T-helper 2 cell (primary cell): ENCODE measurements around the gene MAMDC2.
A peak's percentile ranks its signal among the peaks of the same experiment; 100 is the strongest.
"Not testable (repeated sequence)": the region's sequence is repeated elsewhere in the genome, so short reads cannot be mapped to it uniquely, and the experiment has no call there.

ENCODE experiments used
- DNase-seq, 5 experiments: peaks; one replicate each; pipeline versions ENCODE4 v3.0.0 to v3.0.0-alpha.2; 2012 to 2022

The MAMDC2 gene

DNA sequence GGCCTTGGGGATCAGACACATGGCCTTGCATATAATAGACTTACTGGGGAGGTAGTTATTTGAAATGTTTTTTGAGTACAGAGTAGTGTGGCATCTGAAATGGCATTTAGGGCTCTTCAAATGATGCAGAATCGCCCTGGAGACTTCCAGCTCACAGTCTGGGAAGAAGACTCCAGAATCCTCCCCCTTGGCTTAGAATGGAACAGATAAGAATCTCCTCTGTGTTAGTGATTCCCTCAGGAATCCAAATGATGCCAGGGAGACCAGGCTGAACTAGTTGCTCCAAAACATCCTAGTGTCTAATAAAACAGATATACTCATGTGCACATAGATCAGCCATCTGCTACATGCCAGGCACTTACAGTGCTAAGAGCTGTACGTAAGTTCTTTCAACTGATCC is 176.6 kb downstream of the MAMDC2 start:
- no peak for DNase-seq

DNA sequence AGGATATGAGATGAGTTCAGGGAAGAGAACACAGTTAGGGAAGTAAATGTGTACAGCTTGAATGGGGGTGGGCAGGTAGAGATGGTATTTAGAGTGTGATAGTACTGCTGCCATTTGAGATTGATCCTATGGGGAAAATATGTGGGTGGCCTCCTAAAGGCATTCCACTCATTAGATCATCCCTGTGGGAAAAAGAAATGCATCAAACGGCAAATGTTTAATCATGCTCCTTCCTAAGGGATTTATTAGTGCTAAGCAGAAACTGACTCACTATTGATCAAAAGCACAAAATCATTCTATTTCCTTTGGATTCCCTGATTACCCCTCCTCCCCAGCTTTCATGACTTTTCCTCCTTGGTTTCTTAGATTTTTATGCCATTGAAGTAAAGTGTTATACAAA is 178.7 kb downstream of the MAMDC2 start:
- no peak for DNase-seq

DNA sequence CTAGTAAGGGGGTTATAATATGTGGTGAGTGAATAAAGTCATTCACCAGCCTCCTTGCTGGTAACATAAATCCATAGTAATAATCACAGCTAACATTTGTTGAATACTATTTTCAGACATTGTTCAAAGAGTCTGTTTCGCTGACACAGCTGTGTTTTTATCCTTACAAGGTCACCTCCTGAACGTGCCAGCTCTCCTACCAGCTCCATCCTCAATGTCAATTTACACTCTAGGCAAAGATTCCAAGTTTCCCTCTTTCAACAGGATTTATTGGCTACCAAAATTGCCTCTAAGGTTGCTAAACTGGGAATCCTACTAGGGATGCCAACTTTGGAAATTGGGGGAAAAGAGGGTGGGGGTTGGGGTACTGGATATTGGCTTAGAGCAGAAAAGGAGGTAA is 184.5 kb downstream of the MAMDC2 start:
- DNase-seq = no peak

DNA sequence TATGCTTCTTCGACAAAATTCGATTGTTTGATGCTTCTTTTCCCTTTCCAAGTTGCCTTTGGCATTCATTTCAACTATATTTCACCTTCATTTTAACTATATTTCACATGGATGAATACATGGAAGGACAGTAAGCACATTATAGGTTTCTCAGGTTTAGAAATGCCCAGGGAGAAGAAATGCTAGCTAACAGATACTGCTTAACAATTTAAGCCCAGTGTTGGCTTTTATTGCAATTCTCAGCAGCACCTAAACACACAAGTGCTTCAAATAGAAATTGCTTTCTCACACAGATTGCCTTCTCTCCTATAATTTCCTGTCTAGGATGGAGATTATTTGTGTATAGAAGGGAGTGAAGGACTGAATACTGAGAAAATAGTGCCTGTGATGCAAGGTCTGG is 185.0 kb downstream of the MAMDC2 start:
- no peak for DNase-seq

DNA sequence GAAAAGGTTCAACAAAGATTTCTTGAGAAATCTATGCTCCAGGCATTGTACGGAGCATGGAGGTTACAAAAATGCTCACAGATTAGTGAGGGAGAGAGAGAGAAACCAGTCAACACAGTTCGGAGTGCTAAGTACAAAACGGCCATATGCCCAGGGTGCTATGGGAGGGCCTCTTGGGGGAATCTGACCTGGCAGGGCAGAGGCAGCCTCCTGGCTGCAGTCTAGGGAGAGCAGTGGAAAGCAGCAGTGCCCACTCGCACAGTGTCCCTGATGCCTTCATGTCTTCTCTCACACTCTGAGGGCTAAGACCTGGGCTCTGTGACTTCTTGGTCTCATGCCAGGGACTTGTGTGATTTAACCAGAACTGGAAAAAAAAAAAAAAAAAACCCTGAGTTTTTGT is 185.4 kb downstream of the MAMDC2 start:
- DNase-seq = no peak

- DNase-seq = no peak
Observed at GRCh38 chr9:70229579-70229978, 185.9 kb downstream of the MAMDC2 start.

DNA sequence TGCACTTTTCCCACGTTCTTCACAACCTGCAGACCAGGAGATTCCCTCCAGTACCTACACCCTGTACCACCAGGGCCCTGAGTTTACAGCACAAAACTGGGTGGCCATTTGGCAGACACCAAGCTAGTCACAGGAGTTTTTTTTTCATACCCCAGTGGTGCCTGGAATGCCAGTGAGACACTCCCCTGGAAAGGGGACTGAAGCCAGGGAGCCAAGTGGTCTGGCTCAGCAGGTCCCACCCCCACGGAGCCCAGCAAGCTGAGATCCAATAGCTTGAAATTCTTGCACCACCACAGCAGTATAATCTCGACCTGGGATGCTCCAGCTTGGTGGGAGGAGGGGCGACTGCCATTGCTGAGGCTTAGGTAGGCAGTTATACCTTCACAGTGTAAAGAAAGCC is 188.8 kb downstream of the MAMDC2 start:
- no peak for DNase-seq

DNA sequence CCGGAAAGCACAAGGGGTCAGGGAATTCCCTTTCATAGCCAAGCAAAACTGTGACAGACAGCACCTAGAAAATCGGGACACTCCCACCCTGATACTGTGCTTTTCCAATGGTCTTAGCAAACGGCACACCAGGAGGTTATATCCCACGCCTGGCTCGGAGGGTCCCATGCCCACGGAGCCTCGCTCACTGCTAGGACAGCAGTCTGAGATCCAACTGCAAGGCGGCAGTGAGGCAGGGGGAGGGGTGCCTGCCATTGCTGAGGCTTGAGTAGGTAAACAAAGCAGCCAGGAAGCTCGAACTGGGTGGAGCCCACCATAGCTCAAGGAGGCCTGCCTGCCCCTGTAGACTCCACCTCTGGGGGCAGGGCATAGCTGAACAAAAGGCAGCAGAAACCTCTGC is 190.6 kb downstream of the MAMDC2 start:
- not testable (repeated sequence) for DNase-seq

- DNase-seq = not testable (repeated sequence)
Observed at GRCh38 chr9:70245952-70246351, 202.3 kb downstream of the MAMDC2 start.

GRCh38 chr9:70250221-70250620 is 206.6 kb downstream of the MAMDC2 start:
- no peak for DNase-seq

DNA sequence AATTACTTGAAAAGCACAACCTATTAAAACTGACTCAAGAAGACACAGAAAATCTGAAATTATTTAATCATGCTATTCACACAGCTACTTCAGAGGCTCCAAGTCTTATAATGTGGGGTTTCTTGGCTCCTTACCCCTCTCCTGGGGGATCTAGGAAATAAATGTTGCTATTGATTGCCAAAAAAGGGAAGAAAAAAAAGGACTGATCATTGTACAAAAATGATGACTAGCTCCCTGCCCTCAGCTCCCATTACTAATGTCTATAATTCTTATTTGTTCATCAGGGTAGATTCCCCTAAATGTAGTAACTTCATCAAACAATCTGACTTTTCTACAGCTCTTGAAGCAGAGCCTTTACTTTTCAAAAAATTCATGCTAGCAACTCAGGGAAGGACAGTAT is 211.8 kb downstream of the MAMDC2 start:
- DNase-seq = no peak

DNA sequence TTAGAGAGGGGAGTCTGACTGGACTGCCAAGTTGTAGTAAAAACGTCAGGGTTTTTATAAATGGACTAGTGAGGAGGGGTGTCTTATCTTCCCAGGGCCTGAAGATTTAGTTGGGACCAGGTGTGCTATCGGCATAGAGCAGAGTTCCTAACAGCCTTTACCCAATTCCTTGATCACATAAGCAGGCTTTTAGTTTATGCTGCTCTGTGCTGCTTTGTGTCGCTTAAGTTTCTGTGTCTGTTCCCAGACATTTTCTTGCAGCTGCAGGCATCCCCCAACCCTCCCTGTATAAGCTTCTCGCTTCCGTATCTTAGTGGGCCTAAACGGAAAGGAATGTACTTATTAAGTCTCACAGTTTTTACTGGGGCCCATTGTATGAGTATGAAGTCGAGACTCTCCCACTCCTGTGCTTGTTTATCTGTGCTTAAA is 212.5 kb downstream of the MAMDC2 start:
- DNase-seq = no peak

- no peak for DNase-seq
Observed at GRCh38 chr9:70257502-70257901, 213.9 kb downstream of the MAMDC2 start.

DNA sequence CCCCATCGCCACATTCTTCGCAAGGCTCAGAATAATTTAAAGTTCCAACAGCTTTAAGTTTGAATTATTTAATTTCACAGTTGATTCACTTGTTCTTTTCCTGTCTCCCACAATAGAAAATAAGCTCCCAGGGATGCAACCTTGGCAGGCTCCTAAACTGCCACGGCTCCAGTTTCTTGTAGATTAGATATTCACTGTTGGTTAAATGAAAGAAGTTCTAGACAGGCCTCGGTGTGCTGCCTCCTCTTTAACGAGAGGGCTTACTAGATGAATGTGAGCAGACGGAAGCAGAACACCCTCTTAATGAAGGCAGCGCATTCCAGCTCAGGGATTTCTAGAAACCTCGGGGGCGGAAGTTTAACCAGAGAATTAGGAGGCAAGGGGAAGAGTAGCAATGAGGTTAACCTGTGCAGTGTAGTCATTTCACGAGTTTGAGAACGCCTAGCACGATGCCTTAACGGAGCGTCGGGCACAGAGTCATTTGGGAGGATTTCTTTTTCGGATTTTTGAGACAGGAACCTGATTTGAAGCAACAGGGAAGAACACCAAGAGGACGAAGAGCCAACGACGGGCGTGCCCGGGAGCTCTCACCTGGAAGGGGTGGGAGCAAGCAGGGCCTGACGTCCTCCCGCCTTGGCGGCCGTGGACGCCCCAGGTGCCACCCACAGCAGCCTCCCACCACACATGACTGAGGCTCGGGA is 214.5 kb downstream of the MAMDC2 start:
- DNase-seq = peak in 1 of 5 experiments; percentile 79

DNA sequence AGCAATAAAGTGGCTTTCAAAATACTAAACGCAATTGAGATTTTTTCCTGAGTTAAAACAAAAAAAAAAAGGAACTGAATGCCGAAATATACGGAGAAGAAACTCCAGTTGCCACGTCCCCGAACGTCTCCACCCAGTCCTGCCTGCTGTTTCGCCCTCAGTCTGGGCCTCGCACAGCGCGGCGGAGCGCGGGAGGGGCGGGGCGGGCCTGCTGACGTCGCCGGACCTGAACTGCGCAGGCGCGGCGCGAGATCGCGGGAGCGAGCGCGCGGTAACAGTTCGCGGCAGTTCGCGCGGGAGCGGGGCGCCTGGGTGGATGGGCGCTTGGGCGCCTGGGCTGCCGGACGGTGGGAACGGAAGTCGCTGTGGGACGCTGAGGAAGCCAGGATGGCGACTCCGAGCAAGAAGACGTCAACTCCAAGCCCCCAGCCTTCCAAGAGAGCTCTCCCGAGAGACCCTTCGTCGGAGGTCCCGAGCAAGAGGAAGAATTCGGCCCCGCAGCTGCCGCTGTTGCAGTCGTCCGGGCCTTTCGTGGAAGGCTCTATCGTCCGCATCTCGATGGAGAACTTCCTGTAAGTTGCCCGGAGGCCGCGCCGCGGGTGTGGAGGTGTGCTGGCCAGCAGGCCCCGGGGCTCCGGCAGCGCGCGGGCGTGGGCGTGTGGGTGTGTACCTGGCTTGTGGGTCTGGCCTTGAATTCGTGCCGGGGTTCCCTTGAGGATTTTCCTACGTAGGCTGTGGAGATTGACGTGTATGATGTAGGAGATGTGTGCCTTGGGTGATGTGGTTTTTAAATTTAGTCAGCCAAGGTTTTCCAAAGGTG is 215.3 kb downstream of the MAMDC2 start, which contains the start of gene SMC5:
SMC5 (plus strand) TSS at position 287 of the 820 bp plus-strand sequence; CDS start at position 388, 101 bp downstream.
- DNase-seq = peak; percentile 76 to 95 (median 81)

DNA sequence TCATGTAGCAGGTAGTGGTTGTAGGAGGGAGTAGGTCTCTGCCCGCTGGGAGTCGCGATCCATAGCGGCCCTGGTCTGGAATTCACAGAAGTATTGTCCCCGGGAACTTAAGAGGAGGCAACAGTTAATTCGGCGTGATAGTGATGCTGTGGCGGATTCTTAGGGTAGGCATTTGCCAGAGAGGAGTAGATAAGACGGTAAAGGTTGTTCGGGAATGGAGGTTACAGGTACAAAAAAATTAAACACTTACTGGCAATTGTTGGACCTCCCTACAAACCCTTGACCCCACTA is 215.8 kb downstream of the MAMDC2 start:
- DNase-seq = no peak

DNA sequence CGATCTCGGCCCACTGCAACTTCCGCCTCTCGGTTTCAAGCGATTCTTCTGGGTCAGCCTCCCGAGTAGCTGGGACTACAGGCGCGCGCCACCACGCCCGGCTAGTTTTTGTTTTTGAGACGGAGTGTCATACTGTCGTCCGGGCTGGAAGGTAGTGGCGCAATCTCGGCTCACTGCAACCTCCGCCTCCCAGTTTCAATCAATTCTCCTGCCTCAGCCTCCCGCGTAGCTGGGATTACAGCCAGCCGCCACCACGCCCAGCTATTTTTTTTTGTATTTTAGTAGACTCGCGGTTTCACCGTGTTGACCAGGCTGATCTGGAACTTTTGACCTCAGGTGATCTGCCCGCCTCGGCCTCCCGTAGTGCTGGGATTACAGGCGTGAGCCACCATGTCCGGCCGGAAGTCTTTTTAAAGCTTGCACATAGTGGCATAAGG is 216.4 kb downstream of the MAMDC2 start:
- DNase-seq = peak in 1 of 5 experiments; percentile 37

- no peak for DNase-seq
Observed at GRCh38 chr9:70260606-70261005, 217.0 kb downstream of the MAMDC2 start.

GRCh38 chr9:70261131-70261870 is 217.7 kb downstream of the MAMDC2 start:
- DNase-seq = no peak

DNA sequence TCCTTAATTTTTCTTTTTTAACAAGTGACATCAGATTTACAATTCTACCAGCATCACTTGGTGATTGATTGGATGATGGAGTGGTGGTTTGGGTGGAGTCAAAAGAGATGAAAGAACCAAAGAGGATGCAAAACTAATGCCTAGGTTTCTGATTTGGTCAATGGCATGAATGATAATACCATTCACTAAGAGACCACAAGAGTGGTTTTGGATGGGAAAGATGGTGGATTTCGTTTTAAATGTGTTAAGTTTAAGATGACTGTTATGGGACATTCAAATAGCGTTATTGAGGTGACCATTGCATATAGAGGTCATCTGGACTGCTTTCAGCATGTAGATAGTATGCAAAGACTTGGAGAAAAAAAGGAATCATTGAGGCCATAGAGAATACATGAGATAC is 218.7 kb downstream of the MAMDC2 start:
- DNase-seq = peak in 1 of 5 experiments; percentile 38

DNA sequence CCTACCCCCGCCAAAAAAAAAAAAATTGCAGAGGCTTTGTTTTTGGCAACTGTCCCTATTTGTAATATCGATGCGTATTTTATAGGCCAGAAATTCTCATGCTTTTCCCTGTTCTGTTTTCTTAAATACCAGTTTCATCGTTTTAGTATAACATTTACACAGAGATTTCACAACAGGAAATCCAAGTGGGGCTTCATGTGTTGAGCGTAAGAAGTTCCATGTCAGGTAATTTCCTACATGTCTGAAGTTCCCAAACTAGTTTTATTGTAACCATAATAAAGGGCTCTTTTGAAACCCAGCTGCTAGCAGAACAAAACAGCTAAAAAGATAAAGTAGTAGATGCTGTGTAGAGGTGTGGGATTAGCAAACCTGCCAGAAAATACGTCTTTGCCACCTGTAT is 219.3 kb downstream of the MAMDC2 start:
- no peak for DNase-seq

- DNase-seq = no peak
Observed at GRCh38 chr9:70263421-70263820, 219.8 kb downstream of the MAMDC2 start.
